HG02870 (cell line): ENCODE results near the gene SVIL.
"Not testable (repeated sequence)": the region's sequence is repeated elsewhere in the genome, so short reads cannot be mapped to it uniquely, and the experiment has no call there.

Experiments used
- ATAC-seq: cut with Tn5 transposase; IDR thresholded peaks from one replicate; pipeline ENCODE4 v1.9.1; 2021; ENCODE audit warnings: mild to moderate bottlenecking, moderate library complexity; ENCODE audit not compliant: unreplicated experiment

Gene SVIL

GRCh38 chr10:29493697-29494096 is 141.1 kb downstream of the SVIL start:
- ATAC-seq: no peak

- no peak for ATAC-seq
Measured at GRCh38 chr10:29492774-29493173, 142.0 kb downstream of the SVIL start.

- ATAC-seq: no peak
Measured at GRCh38 chr10:29491918-29492317, 142.9 kb downstream of the SVIL start.

GRCh38 chr10:29490781-29491280 is 143.9 kb downstream of the SVIL start:
- ATAC-seq: not testable (repeated sequence)

- ATAC-seq: not testable (repeated sequence)
Measured at GRCh38 chr10:29488471-29488870, 146.3 kb downstream of the SVIL start.

- ATAC-seq: not testable (repeated sequence)
Measured at GRCh38 chr10:29487884-29488266, 146.9 kb downstream of the SVIL start.

- ATAC-seq: not testable (repeated sequence)
Measured at GRCh38 chr10:29487032-29487883, 147.5 kb downstream of the SVIL start.

GRCh38 chr10:29486433-29486832 is 148.3 kb downstream of the SVIL start:
- no peak for ATAC-seq

GRCh38 chr10:29484677-29485076 is 150.1 kb downstream of the SVIL start:
- ATAC-seq: not testable (repeated sequence)

- peak; percentile 52 for ATAC-seq
Measured at GRCh38 chr10:29482591-29483431, 152.0 kb downstream of the SVIL start.

- no peak for ATAC-seq
Measured at GRCh38 chr10:29481906-29482440, 152.8 kb downstream of the SVIL start.

- no peak for ATAC-seq
Measured at GRCh38 chr10:29479981-29480954, 154.5 kb downstream of the SVIL start.

GRCh38 chr10:29479081-29479925 is 155.5 kb downstream of the SVIL start:
- no peak for ATAC-seq

- no peak for ATAC-seq
Measured at GRCh38 chr10:29473406-29474100, 161.2 kb downstream of the SVIL start.

- ATAC-seq: no peak
Measured at GRCh38 chr10:29473087-29473356, 161.7 kb downstream of the SVIL start.

- no peak for ATAC-seq
Measured at GRCh38 chr10:29472301-29473086, 162.3 kb downstream of the SVIL start.

- ATAC-seq: no peak
Measured at GRCh38 chr10:29471544-29471859, 163.3 kb downstream of the SVIL start.

GRCh38 chr10:29470843-29471543 is 163.8 kb downstream of the SVIL start:
- no peak for ATAC-seq
